GM12891 (cell line): ENCODE measurements around the gene KRTAP22-1.

ENCODE experiments used
- PAX5 ChIP-seq: IDR thresholded peaks from 2 replicates; pipeline ENCODE4 v1.6.1; 2011; ENCODE audit warnings: low read length, moderate library complexity, mild to moderate bottlenecking; ENCODE audit not compliant: insufficient read depth, severe bottlenecking
- POLR2A ChIP-seq: IDR thresholded peaks from 2 replicates; pipeline ENCODE4 v1.6.1; 2011; ENCODE audit warnings: low read depth, low read length, control low read depth

GRCh38 chr21:30552782-30553181 lies 48.1 kb upstream of the KRTAP22-1 start:
- no peak for TF ChIP-seq PAX5
- no peak for TF ChIP-seq POLR2A
